ENCODE measurements around the gene GOLGA8S.
"Not testable (repeated sequence)": the region's sequence is repeated elsewhere in the genome, so short reads cannot be mapped to it uniquely, and the experiment has no call there.

DNA sequence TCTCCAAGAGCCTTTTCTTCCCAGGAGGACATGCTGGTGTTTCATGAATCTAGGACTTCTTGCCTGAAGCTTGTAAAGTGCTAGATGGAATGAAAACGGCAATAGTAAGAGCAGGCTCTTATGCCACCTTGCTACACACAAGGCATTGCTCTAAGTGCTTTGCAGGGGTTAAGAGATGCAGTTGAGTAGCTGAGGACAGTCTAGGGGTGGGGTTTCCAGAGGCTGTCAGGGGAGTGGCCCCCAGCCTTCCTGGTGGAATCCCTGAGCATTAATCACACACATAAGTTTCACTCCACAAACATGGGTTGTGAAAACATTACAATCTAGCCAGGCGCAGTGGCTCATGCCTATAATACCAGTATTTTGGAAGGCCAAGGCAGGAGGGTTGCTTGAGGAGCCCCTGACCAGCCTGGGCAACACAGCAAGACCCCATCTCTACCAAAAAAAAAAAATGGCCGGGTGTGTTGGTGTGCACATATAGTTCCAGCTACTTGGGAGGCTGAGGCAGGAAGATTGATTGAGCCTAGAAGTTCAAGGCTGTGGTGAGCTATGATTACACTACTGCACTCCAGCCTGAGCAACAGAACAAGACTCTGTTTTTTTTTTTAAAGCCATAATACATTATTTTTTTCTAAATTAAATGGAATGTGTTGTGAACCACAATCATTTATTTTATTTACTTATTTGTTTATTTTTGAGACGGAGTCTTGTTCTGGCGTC is 58.5 kb downstream of the GOLGA8S start:
- TF ChIP-seq CTCF (IDR thresholded peaks at IDR 0.05; ENCODE audit: borderline replicate concordance, extremely low read depth, low read length, poor library complexity, severe bottlenecking); EZH2 (IDR thresholded peaks at IDR 0.05; ENCODE audit: borderline replicate concordance, low read depth, low read length, severe bottlenecking): not testable (repeated sequence)

All from DND-41 (cell line).